Measurements from ENCODE around the gene UTS2B. TPM values are rescaled to one million over a fixed set of nuclear protein-coding genes. Genes with fewer than 3 reads are reported as not detected.
"Not testable (repeated sequence)": the region's sequence is repeated elsewhere in the genome, so short reads cannot be mapped to it uniquely, and the experiment has no call there.

Gene UTS2B
- total RNA-seq, 1 donor from 2014 or later, result 0.15 TPM

DNA sequence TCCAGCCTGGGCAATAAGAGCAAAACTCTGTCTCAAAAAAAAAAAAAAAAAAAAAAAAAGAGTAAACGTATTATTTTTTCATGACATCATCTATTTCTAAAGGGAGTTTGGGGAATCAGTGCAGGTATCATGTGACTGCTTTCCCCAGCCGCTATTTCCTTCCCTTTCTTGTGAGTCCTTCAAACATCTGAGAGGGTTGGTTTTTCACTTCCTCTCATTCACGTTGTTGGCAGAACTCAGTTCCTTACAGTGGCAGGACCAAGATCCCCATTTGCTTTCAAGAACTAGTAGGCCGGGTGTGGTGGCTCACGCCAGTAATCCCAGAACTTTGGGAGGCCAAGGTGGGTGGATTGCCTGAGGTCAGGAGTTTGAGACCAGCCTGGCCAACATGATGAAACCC, 84.3 kb downstream of the UTS2B start:
- ATAC-seq, result peak; percentile 20
- DNase-seq (ENCODE audit: low spot score), result not testable (repeated sequence)

DNA sequence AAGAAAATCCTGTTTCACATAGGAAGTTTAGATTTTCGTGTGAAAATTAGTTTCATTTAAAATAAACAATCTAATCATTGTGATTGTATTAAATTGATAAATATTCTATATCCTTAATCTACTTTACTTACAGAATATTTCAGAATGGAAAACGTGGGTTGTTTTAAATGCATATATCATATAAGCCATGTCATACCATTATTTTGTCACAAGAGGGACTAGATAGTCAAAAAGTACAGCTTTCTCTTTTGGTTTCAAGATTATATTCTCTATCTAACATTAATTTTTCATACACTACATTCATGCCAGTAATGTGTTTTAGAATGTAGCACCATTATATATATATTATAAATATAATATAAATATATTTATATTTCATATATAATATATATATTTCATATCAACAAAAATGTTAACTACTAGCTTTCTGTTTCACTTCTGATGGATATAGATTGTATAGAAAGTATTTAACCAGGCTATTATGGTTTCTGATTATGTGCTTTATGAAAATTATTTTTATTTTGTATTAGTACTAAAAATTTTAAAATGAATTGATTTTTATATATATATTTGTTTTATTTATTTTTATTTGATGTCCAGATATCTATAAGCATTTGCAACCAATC, 86.0 kb downstream of the UTS2B start:
- DNase-seq (ENCODE audit: low spot score) (no peak), ATAC-seq (peak; percentile 62)

DNA sequence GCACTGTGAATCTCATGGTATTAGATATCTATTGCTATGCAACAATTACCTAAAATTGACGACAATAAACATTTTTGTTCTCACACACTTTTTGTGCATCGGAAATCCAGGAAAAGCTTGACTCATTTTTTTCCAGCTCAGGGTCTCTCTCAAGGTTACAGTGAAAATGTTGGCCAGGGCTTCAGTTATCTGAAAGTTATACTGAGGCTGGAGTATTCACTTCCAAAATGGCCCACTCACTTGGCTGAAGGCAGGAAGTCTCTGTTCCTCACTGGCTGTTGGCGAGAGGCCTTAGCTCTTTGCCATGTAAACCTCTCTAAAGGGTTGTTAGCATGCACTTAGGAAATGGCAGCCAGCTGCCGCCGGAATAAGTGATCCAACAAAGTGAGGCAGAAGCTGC, 89.8 kb downstream of the UTS2B start:
- DNase-seq (ENCODE audit: low spot score) (no peak), ATAC-seq (no peak)

DNA sequence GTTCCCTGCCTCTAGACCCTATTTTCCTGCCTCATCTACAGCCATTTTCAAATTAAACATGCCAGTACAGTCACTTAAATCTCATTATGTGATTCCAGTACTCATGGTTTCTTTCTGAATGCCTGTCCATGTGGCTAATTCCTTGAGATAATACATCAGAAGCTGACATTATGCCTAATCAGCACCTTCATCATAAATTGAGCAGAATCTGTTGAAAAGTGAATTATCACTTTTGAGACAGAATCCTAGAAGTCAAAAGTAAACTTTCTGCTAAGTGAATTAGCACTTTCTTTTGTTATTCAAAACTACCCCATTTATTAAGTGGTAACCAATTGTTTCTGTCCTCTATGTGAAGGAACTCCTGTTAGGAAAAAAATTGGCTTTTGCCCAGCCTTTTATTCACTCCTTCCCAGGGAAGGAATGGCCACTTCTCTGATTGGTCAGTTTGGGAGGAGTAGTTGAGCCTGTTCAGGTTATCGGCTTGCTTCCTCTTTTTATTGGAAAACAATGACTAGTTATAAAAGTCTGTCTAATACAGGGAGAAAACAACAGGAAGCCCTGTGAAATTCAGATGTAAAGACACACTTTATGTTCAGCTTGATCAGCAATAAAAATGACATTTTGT, 90.8 kb downstream of the UTS2B start:
- DNase-seq (ENCODE audit: low spot score) (no peak), ATAC-seq (peak; percentile 52)

DNA sequence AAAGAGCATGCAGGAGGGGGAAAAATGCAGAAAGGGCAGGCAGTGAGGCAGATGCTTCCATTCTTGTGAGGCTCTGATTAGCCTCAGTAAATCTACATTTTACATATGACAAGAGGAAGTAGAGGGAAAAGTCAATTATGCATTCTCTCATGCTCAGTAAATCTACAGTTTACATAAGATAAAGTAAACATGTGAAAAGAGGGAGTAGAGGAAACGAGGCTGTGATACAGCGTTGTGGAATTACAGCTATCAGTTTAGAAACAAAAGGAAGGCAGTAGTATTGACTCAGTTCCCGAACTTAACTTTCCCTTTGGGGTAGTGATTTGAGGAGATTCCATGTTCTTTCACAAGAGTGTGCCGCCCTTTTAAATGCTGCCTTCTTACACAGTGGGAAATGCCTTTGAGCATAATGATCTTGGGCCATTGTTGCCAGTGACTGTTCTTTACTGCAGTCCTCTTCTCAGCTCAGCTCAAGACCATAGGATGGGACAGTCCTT, 92.0 kb downstream of the UTS2B start:
- DNase-seq (ENCODE audit: low spot score) (no peak), ATAC-seq (no peak)

DNA sequence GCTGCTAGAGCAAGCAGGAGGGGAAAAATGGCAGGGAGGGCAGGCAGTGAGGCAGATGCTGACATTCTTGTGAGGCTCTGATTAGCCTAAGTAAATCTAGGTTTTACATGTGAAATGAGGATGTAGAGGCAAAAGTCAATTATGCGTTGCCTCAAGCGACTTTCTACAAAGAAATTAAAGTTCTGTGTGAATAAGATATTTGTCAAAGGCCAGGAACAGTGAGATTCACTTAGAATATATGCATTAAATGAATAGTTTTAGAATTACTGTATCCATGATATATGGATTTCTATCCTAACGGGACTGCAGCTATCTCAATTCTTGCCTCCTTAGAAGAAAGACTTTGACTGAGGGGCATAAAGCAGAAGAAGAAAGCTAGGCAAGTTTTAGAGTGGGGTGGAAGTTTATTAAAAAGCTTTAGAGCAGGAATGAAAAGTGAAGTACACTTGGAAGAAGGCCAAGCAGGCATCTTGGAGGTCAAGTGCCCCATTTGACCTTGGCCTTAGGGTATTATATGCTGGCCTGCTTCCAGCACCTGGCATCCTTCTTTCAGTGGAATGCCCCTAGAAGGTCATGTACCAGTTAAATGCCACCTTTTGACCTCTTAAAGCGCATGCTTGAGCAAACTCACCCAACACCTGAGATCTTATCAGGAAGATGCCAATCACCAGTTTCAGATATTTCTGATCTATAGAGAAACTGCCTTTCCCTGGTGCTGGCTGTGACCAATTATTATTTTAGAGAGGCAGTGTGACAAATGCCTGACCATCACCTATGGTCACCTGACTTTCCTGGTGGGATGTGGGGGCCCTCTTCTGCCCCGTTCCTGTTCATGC, 93.1 kb downstream of the UTS2B start:
- ATAC-seq (no peak), DNase-seq (ENCODE audit: low spot score) (no peak)

DNA sequence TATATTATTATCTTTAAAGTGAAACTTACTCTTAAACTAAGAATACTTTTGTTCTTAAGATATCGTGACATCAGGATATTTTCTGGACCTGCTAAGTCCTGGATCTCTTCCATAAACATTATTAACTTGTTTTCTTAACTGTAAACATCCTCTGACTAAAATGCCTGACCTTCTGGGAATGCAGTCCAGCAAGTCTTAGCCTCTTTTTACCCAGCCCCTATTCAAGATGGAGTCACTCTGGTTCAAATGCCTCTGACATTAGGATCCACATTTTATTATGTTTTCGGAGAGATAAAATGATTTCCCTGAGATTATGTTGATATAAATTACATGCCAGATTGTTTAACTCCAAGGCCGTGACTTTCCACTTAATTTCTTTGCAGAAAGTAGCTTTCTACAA, 93.7 kb downstream of the UTS2B start:
- DNase-seq (ENCODE audit: low spot score) (no peak), ATAC-seq (no peak)

DNA sequence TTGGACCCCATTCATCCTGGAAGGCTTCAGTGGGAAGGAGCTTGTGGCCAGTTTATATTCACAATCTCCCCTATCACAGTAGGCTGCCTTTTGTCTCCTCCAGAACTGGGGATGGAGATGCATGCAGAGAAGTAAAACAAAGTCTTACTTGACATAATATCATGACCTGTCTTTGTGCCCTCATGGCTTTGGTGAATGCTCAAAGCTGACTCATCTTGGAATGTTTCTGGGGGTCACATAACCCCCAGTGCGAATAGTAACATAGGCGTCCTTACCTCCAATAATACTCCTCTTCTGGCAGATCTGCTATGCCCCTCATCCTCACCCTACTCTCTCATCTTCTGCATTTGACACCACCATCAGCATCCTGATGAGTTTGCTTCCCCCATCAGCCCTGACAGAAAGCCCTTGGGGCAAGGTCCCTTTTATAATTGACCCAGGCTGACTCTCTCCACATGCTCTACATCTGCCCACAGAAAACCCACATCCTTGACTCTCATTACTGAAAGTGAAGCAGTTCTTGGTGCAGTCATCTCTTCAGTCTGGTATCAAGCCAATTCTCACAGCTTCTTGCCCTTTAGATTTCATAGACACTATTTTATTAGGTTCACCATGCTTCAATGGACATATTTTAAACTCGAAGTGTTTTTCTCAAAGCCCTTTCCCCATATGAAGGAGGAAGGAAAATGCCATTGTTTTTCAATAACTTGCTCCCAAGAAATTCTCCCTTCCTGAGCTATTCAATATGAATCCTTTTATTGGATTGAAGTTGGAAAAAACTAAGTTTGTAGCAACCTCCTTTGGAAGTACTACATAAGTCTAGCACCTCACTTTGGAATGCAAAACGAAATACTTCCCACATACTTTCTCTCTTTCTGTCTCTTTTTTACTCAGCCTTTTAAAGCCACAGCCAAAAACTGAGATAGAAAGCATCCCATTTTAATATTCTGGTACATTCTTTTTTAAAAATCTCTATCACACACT, 94.7 kb downstream of the UTS2B start:
- no peak for DNase-seq (ENCODE audit: low spot score)
- ATAC-seq, result no peak

DNA sequence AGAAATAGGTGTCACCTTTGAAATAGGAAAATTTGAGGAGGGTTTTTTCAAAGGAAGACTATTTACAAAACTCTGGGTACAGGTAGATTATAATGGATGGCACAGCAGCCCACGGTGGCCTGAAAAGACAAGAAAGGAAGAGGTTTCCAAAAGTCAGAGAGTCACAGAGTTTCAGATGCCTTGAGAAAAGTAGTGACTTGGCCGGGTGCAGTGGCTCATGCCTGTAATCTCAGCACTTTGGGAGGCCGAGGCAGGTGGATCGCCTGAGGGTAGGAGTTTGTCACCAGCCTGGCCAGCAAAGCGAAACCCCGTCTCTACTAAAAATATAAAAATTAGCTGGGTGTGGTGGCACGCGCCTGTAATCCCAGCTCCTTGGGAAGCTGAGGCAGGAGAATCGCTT, 96.1 kb downstream of the UTS2B start:
- DNase-seq (ENCODE audit: low spot score) (no peak), ATAC-seq (no peak)

DNA sequence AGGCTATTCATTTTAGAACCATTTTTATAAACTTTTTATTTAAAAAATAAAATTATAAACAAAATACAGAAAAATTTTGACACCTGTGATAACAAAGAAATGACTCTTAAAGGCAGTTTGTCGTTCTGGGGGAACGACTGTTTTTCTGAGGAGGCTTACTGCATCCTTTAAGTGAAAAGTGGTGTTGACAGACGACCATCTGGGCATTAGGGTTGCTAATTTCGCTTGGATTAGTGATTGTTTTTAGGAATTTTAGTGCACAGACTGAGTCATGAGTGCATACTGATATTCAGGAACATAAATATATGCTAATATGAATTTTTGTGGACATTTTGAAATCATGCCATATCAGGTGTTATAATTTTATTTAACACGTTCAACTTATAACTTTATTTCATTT, 102.8 kb downstream of the UTS2B start:
- ATAC-seq (no peak), DNase-seq (ENCODE audit: low spot score) (no peak)

DNA sequence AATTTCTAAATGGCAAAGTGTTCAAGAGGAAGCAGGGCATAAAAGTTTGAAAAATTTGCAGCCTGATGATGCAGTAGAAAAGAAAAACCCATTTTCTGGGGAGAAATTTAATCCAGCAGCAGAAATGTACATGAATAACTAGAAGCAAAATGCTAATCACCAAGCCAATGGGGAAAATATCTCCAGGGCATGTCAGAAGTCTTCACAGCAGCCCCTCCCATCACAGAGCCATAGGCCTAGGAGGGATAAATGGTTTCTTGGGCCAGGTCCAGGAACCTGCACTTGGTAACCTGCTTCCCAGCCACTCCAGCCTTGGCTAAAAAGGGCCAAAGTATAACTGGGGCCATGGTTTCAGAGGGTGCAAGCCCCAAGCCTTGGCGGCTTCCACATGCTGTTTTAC, 108.7 kb downstream of the UTS2B start:
- no peak for ATAC-seq
- no peak for DNase-seq (ENCODE audit: low spot score)

DNA sequence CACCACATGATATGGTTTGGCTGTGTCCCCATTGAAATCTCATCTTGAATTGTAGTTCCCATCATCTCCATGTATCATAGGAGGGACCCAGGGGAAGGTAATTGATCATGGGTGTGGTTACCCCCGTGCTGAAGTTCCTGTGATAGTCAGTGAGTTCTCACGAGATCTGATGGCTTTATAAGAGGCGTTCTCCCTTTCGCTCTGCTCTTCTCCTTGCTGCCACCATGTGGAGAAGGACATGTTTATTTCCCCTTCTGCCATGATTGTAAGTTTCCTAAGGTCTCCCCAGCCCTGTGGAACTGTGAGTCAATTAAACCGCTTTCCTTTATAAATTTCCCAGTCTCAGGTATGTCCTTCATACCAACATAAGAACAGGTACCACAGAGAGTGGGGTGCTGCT, 109.4 kb downstream of the UTS2B start:
- no peak for ATAC-seq
- no peak for DNase-seq (ENCODE audit: low spot score)

DNA sequence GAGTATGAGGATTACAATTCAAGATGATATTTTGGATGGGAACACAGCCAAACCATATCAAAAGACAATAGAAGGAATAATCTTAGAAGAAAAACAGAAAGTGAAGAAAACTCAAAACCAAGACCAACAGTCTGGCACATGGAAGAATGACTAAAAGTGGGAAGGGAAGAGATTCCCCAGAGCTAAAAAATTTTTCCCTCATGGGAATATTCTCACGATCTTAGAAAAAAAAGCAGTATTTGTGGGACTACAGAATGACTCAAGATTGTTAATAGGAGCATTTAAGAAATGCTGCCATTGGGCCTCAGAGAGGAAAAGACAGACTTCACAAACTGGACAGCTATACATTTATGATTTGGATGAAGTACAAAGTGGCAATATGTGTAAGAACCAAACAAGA, 113.0 kb downstream of the UTS2B start:
- ATAC-seq, result no peak
- no peak for DNase-seq (ENCODE audit: low spot score)

Other genes starting within 250 kb of the UTS2B start
- not detected for gene OSTN, start 131.3 kb downstream of the UTS2B start, total RNA-seq
- gene CCDC50, start 1.1 kb downstream of the UTS2B start, total RNA-seq, result 35.8 TPM
- gene PYDC2, start 130.6 kb upstream of the UTS2B start, total RNA-seq, result not detected

Measured in left lobe of liver (tissue), 2 donors.